Activated naive CD4-positive, alpha-beta T cell treated with anti-CD3 and anti-CD28 coated beads, Interleukin-2, amount 50 U/mL, for 72 hours (primary cell): ENCODE measurements around the gene FBRSL1. TPM values are rescaled to one million over a fixed set of nuclear protein-coding genes. Genes with fewer than 3 reads are reported as not detected.

Experiments
- ATAC-seq, 2 donors: fragments of 150-1000 bp; cut with Tn5 transposase; 2 replicates each; pipeline ENCODE4 v1.10.0; 2021; ENCODE audit warnings: mild to moderate bottlenecking in 2 of 2, moderate library complexity in 2 of 2
- DNase-seq, 2 donors: peaks; one replicate each; pipeline ENCODE4 v3.0.0; 2021 to 2022; ENCODE audit warnings: low spot score in 2 of 2
- H3K27ac Mint-ChIP-seq, 2 donors: one replicate each; pipeline ENCODE4 v1.8.0; 2022; ENCODE audit warnings: mild to moderate bottlenecking in 2 of 2, mixed read lengths in 2 of 2
- H3K36me3 Mint-ChIP-seq, 2 donors: one replicate each; pipeline ENCODE4 v1.8.0; 2022; ENCODE audit warnings: mixed read lengths in 2 of 2
- H3K9me3 Mint-ChIP-seq, 2 donors: one replicate each; pipeline ENCODE4 v1.8.0; 2022; ENCODE audit warnings: mixed read lengths in 2 of 2
- total RNA-seq, 2 donors: library from RNA; stranded (reverse); gene quantifications; one replicate each; pipeline ENCODE4 v1.2.3, GENCODE V29; 2022

The FBRSL1 gene
- total RNA-seq, 2 donors from 2014 or later, result 30.8 to 37.8 TPM

- no peak for DNase-seq
- Mint-ChIP-seq H3K9me3 (no peaks in the 10 kb centered on the region), H3K27ac (no peak overlapping the region), H3K36me3 (no peaks in the 10 kb centered on the region)
- no peak for ATAC-seq
Observed at GRCh38 chr12:132508491-132508740, 18.5 kb downstream of the FBRSL1 start.

GRCh38 chr12:132508860-132509732 lies 19.1 kb downstream of the FBRSL1 start:
- Mint-ChIP-seq H3K27ac (no peak overlapping the region), H3K36me3 (no peaks in the 10 kb centered on the region), H3K9me3 (no peaks in the 10 kb centered on the region)
- ATAC-seq, result no peak
- DNase-seq, result no peak

GRCh38 chr12:132510111-132510724 lies 20.3 kb downstream of the FBRSL1 start:
- no peak overlapping the region for H3K27ac Mint-ChIP-seq
- H3K36me3 Mint-ChIP-seq, result no peaks in the 10 kb centered on the region
- no peaks in the 10 kb centered on the region for H3K9me3 Mint-ChIP-seq
- ATAC-seq, result no peak
- no peak for DNase-seq

- ATAC-seq, result no peak
- DNase-seq, result no peak
- H3K27ac Mint-ChIP-seq, result no peak overlapping the region
- no peaks in the 10 kb centered on the region for H3K9me3 Mint-ChIP-seq
- H3K36me3 Mint-ChIP-seq, result no peaks in the 10 kb centered on the region
Observed at GRCh38 chr12:132510746-132511477, 21.0 kb downstream of the FBRSL1 start.

- ATAC-seq (no peak), DNase-seq (no peak)
- H3K9me3 Mint-ChIP-seq, result no peaks in the 10 kb centered on the region
- H3K27ac Mint-ChIP-seq, result no peak overlapping the region
- H3K36me3 Mint-ChIP-seq, result no peaks in the 10 kb centered on the region
Observed at GRCh38 chr12:132511516-132512196, 21.7 kb downstream of the FBRSL1 start.

- DNase-seq (no peak), ATAC-seq (no peak)
- Mint-ChIP-seq H3K9me3 (no peaks in the 10 kb centered on the region), H3K27ac (no peak overlapping the region), H3K36me3 (no peaks in the 10 kb centered on the region)
Observed at GRCh38 chr12:132512197-132513069, 22.5 kb downstream of the FBRSL1 start.

GRCh38 chr12:132513070-132513398 lies 23.1 kb downstream of the FBRSL1 start:
- H3K9me3 Mint-ChIP-seq, result peaks cover under 1 to 2% of the 10 kb centered on the region in 2 donors
- no peak for DNase-seq
- no peak for ATAC-seq
- H3K27ac Mint-ChIP-seq, result peak overlapping the region in 1 of 2 donors; percentile 24
- H3K36me3 Mint-ChIP-seq, result peaks cover 2 to 3% of the 10 kb centered on the region in 2 donors

- Mint-ChIP-seq H3K36me3 (peaks cover 8% of the 10 kb centered on the region in 2 donors), H3K9me3 (peaks cover 6 to 7% of the 10 kb centered on the region in 2 donors), H3K27ac (peak overlapping the region in 1 of 2 donors; percentile 24)
- DNase-seq (no peak), ATAC-seq (no peak)
Observed at GRCh38 chr12:132513458-132514135, 23.6 kb downstream of the FBRSL1 start.

- DNase-seq, result no peak
- Mint-ChIP-seq H3K9me3 (peaks cover 7 to 14% of the 10 kb centered on the region in 2 donors), H3K27ac (no peak overlapping the region), H3K36me3 (peaks cover 11 to 15% of the 10 kb centered on the region in 2 donors)
- ATAC-seq, result no peak
Observed at GRCh38 chr12:132514216-132514820, 24.4 kb downstream of the FBRSL1 start.

- ATAC-seq (no peak), DNase-seq (no peak)
- H3K36me3 Mint-ChIP-seq, result peaks cover 11 to 16% of the 10 kb centered on the region in 2 donors
- peaks cover 7 to 15% of the 10 kb centered on the region in 2 donors for H3K9me3 Mint-ChIP-seq
- no peak overlapping the region for H3K27ac Mint-ChIP-seq
Observed at GRCh38 chr12:132514838-132515237, 24.9 kb downstream of the FBRSL1 start.

GRCh38 chr12:132516095-132517012 lies 26.4 kb downstream of the FBRSL1 start:
- no peak for DNase-seq
- Mint-ChIP-seq H3K27ac (peak overlapping the region in 1 of 2 donors; percentile 60), H3K9me3 (peaks cover 7 to 15% of the 10 kb centered on the region in 2 donors), H3K36me3 (peaks cover 11 to 16% of the 10 kb centered on the region in 2 donors)
- no peak for ATAC-seq

GRCh38 chr12:132517013-132517739 lies 27.2 kb downstream of the FBRSL1 start:
- peaks cover 7 to 15% of the 10 kb centered on the region in 2 donors for H3K9me3 Mint-ChIP-seq
- ATAC-seq, result no peak

GRCh38 chr12:132517740-132518100 lies 27.8 kb downstream of the FBRSL1 start:
- Mint-ChIP-seq H3K36me3 (peaks cover 11 to 16% of the 10 kb centered on the region in 2 donors), H3K27ac (no peak overlapping the region), H3K9me3 (peaks cover 7 to 15% of the 10 kb centered on the region in 2 donors)
- DNase-seq, result no peak
- ATAC-seq, result no peak

More at GRCh38 chr12:132517013-132517739, 27.2 kb downstream of the FBRSL1 start:
- Mint-ChIP-seq H3K36me3 (peaks cover 11 to 16% of the 10 kb centered on the region in 2 donors), H3K27ac (peak overlapping the region in 1 of 2 donors; percentile 60)
- no peak for DNase-seq
